GM21423 (cell line): ENCODE data around the gene CFAP54.
A peak's percentile ranks its signal among the peaks of the same experiment; 100 is the strongest.
"Not testable (repeated sequence)": the region's sequence is repeated elsewhere in the genome, so short reads cannot be mapped to it uniquely, and the experiment has no call there.

Source experiments
- ATAC-seq: cut with Tn5 transposase; IDR thresholded peaks from one replicate; pipeline ENCODE4 v1.9.1; 2021; ENCODE audit warnings: mild to moderate bottlenecking, moderate library complexity; ENCODE audit not compliant: unreplicated experiment

Gene CFAP54

GRCh38 chr12:96719660-96720362, 230.4 kb downstream of the CFAP54 start:
- ATAC-seq = peak; percentile 91

- ATAC-seq = peak; percentile 71
Observed at GRCh38 chr12:96720363-96720705, 231.0 kb downstream of the CFAP54 start.

DNA sequence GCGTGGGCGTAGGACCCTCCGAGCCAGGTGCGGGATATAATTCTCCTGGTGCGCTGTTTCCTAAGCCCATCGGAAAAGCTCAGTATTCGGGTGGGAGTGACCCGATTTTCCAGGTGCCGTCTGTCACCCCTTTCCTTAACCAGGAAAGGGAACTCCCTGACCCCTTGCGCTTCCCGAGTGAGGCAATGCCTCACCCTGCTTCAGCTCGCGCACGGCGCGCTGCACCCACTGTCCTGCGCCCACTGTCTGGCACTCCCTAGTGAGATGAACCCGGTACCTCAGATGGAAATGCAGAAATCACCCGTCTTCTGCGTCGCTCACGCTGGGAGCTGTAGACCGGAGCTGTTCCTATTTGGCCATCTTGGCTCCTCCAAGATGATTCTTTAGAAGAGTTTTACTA, 240.1 kb downstream of the CFAP54 start:
- ATAC-seq = not testable (repeated sequence)

DNA sequence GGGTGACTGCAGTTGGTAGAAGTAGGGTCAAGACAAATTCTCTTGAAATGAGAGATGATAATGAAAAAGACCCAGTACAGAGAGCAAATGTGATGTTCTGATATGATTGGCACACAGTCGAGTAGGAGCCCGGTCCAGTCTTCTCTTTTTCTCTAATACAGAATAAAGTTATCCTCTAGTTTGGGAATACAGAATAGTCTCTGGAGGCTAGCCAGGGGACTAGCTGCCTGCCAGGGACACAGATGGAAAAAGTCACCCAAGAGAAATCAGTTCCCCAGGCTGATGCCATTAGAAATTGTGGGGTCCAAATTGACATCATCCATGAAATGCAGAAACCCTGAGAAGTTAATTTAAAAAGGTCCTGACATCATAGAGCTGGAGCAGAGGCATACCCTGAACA, 240.5 kb downstream of the CFAP54 start:
- no peak for ATAC-seq

GRCh38 chr12:96743606-96744005, 254.2 kb downstream of the CFAP54 start:
- ATAC-seq = no peak

DNA sequence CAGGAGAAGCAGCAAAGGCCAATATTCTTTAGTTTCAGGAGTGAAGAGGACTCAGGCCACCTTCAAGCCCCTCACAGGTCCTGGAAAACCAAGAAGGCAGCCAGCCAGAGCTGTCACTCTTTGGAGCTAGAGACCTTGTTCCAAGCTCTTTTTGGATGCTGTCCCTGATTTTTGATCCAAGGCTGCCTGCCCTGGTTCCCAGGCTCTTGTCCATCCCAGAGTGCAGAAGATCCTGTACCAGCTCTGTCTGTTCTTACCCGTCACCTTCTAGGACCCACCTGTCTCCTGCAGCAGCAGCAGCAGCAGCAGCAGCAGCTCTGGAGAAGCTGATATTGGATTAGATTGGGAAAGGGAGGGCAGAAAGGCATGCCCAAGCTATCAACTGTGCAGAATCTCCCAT, 260.6 kb downstream of the CFAP54 start:
- ATAC-seq = no peak

GRCh38 chr12:96751626-96752025, 262.2 kb downstream of the CFAP54 start:
- no peak for ATAC-seq

DNA sequence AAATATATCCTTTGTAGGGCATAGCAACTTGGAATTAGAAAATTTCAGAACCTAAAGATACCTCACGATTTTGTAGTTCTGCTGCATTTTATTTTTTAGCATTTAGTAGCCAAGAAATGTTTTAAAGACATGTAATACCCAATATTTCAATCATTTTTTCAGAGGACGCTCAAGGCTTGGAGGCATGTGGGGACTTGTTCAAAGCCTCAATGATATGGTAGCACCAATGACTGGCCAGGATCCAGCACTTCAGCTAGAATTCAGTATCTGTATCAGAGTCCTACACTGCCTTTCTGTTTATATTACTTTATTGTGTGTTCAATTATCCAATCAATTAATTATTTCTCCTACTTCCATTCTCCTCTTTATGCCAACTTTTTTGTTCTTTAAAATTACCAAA, 262.8 kb downstream of the CFAP54 start:
- no peak for ATAC-seq

DNA sequence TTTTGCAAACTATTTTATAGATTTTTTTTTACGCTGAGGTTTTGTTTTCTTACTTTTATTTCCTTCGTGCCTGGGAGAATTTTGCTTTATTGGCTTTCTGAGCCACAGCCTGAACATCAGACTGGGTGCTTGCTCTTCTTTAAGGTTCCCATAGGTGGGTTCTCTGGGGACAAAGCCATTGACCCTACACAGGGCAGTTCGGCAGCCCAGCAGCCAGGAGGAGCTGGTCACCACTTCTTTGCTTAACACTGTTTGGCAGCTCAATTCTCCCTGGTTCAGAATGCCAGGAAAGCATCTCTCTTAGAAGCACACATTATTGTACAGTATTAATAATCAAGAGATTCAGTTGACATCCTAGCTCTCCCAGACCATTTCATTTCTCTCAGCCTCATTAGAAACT, 276.9 kb downstream of the CFAP54 start:
- ATAC-seq = no peak

DNA sequence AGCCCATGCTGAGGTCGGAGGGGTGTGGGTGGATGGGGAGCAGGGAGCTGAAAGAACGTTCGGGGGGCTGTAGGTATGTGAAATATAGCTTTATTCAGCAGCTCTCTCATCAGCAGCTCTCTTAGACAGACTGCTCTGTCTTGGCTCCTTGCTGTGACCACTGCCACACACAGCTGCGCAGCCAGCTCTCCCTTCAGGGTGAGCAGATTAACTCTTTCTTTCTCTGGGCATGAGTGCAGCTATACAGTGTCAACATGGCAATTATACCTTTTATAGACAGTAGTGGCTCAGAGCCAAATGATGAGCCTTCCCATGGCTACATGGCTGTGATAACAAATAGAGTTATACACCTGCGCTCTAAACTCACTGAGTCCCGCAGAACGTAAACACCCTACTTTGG, 280.0 kb downstream of the CFAP54 start:
- no peak for ATAC-seq

- no peak for ATAC-seq
Observed at GRCh38 chr12:96770219-96771102, 281.1 kb downstream of the CFAP54 start.

DNA sequence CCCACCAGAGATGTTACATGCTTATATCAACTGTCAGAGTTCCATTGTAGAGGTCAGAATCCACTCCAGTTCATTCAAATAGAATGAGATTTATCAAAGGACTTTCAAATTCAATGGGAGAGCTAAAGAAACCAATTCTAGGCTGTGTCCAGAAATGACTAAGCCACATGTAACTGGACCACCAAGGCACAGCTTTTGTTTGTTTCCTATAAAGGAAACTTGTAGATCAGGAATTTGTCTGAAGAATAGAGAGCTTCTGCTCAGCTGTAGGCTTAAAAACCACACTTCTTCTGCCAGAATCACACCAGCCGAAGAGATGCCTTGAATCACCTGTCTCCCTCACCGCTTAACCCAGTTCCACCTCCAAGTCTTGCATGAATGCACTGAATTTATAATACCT, 283.7 kb downstream of the CFAP54 start:
- ATAC-seq = no peak

DNA sequence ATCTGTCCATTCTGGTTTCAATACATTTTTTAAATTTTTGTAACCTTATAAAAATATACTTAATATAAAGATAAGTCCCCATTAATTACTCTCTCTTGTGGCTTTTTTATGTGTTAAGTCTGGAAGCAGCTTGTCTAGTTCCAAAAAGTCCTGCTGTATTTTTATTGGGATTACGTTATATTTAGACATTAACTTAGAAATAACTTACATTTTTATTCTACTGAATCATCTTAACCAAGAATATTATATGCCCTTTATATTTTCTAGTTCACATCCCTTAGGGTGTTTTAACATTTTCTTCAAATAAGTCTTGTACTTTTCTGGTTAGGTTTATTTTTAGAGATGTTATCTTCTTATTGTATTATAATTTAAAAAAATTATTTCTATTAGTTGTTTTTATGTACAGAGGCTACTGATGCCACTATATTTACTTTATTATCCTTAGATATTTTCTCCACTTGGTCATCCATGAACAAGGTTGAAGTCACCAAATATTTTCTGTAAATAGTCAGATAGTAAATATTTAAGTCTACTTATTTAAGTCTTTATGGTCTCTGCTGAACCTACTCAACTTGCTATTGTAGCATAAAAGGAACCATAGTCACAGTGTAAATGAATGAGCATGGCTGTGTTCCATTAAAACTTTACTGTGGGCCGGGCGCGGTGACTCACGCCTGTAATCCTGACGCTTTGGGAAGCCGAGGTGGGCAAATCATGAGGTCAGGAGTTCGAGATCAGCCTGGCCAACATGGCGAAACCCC, 285.3 kb downstream of the CFAP54 start:
- no peak for ATAC-seq

GRCh38 chr12:96776908-96777307, 287.5 kb downstream of the CFAP54 start:
- ATAC-seq = no peak

DNA sequence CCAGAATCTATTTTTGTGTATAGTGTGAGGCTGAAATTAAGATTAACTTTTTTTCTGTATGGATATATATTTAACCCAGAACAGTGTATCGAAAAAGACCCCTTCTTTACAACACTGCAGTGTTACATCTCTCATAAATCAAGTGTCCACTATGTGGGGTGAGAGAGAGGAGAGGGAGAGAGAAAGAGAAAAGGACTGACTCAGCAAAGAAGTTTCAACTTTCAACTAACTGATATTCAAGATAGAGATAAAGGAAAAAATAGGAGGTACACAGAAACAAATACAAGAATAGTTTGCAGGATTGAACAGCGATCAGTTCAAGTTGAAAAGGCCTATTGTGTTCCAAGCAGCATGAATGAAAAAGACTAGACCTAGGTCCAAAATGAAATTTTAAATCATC, 291.0 kb downstream of the CFAP54 start:
- no peak for ATAC-seq

DNA sequence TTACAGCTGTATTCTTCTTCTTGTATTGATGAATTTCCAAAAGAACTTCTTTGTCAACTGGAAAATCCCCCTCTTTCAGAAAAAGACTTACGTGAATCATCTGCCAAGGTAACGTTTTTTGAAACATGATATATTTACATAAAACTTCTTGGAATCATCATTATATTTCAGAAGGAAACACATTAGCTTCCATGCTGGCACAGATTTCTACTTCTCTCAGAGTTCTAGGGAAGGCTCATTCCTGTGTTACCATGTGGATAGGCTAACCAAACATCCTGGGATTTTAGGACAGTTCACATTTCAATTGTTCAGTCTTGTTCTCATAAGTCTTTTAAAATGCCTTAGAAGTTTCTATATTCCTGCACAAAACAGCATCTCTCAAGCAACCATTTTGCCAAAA, 297.4 kb downstream of the CFAP54 start:
- ATAC-seq = no peak

DNA sequence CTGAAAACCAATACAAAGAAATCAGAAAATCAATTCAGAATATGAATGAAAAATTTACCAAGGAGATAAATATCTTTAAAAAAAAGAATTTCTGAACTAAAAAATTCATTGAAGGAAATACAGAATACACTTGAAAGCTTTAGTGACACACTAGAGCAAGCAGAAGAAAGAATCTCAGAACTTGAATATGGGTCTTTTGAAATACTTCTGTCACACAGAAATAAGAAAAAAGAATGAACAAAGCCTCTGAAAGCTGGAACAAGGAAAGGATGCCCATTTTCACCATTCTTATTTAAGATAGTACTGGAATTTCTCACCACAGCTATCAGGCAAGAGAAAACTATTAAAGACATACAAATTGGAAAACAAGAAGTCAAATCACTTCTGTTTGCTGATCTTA, 314.6 kb downstream of the CFAP54 start:
- no peak for ATAC-seq

DNA sequence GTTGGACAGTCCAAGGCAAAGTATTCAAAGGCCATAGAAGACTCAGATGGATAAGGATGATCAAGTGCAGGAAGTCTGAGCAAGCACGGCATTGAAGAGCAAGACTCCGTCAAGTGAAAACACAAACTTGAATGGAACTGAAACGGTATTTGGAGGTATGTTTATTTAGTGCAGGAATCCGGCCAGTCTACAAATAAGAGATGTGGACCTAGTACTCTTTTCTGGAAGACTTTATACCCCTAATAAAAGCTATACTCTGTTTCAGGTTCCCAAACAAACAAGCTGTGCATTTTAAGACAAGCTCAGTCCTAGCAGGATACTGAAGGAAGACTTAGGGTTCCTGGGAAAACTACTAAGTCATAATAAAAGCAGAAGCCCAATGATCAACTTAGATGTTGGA, 316.9 kb downstream of the CFAP54 start:
- no peak for ATAC-seq

- no peak for ATAC-seq
Observed at GRCh38 chr12:96807741-96808140, 318.4 kb downstream of the CFAP54 start.

DNA sequence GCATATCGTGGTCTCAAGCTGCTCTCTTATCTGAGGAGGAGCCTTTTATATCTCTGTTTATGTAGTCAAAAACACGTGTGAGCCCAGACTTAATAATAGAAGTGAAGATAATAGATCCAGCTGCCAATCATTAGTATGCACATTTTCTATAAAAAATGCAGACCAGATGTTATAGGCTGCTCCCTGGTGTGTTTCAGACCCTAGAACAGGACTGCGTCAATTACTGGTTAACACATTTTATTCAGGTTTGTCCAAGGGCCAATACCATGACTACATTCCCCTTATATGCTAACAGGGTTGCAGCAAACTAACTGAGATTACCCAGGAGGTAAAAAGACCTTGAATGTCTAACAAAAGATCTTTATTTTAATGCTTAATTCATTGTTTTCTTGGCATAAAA, 319.2 kb downstream of the CFAP54 start:
- ATAC-seq = no peak

GRCh38 chr12:96809522-96809921, 320.1 kb downstream of the CFAP54 start:
- ATAC-seq = no peak

DNA sequence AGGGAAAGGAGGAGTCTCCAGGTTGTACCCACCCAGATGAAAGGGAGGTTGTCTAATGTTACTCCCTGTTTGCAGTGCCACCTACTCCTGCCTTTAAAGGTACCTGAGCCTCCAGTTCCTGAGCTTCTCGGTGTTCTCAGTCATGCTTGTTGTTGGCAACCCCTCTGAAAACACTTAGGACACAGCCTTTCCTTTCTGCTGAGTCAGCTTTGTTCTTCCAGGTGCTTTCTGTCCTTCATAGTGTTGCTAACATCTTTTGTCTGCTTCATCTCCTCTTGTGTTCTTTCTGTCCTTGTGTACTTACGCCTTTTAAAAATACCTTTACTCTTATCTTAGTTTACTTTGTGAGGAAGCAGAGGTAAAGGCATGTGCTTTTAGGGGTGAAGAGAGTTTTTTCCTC, 320.7 kb downstream of the CFAP54 start:
- ATAC-seq = no peak
